CD4-positive, CD25-positive, alpha-beta regulatory T cell (primary cell): ENCODE results near the gene TBC1D22A. TPM values are rescaled to one million over a fixed set of nuclear protein-coding genes. Genes with fewer than 3 reads are reported as not detected.

ENCODE experiments used
- ATAC-seq, 2 donors: fragments of 150-1000 bp; cut with Tn5 transposase; one replicate each; pipeline ENCODE4 v1.10.0; 2021; ENCODE audit warnings: low read depth in 2 of 2, moderate number of reproducible peaks in 2 of 2, moderate library complexity in 1 of 2
- DNase-seq, 3 donors: peaks; one replicate each; pipeline versions ENCODE4 v3.0.0 to v3.0.0-alpha.2; 2012 to 2022; ENCODE audit warnings: mixed read lengths in 1 of 3
- H3K27ac ChIP-seq: one replicate; pipeline ENCODE4 v1.7.0; 2013; ENCODE audit warnings: mild to moderate bottlenecking, low read length; ENCODE audit not compliant: insufficient read depth, poor library complexity, severe bottlenecking
- H3K27me3 ChIP-seq: one replicate; pipeline ENCODE4 v1.7.0; 2013; ENCODE audit warnings: low read length; ENCODE audit not compliant: control insufficient read depth, insufficient read depth
- H3K36me3 ChIP-seq: one replicate; pipeline ENCODE4 v1.7.0; 2013; ENCODE audit warnings: mild to moderate bottlenecking, low read length, moderate library complexity; ENCODE audit not compliant: control insufficient read depth, insufficient read depth
- H3K4me1 ChIP-seq: 2 replicates; pipeline ENCODE4 v1.7.0; 2013; ENCODE audit warnings: mild to moderate bottlenecking, low read length; ENCODE audit not compliant: insufficient read depth, control insufficient read depth, poor library complexity, severe bottlenecking
- H3K4me3 ChIP-seq: one replicate; pipeline ENCODE4 v1.7.0; 2013; ENCODE audit warnings: low read depth, mild to moderate bottlenecking, low read length, moderate library complexity
- H3K9me3 ChIP-seq, 2 experiments: 1 replicate in 1 of 2; 2 replicates in 1 of 2; pipeline ENCODE4 v1.7.0; 2013; ENCODE audit warnings: low read length in 2 of 2, mild to moderate bottlenecking in 1 of 2, moderate library complexity in 1 of 2; ENCODE audit not compliant: control insufficient read depth in 2 of 2
- H3K27ac Mint-ChIP-seq, 3 donors: one replicate each; pipeline ENCODE4 v1.8.0; 2020 to 2022; ENCODE audit warnings: mild to moderate bottlenecking in 3 of 3, mixed read lengths in 3 of 3, moderate library complexity in 2 of 3
- H3K27me3 Mint-ChIP-seq: one replicate; pipeline ENCODE4 v1.8.0; 2022; ENCODE audit warnings: mild to moderate bottlenecking, mixed read lengths
- H3K36me3 Mint-ChIP-seq: one replicate; pipeline ENCODE4 v1.8.0; 2020; ENCODE audit warnings: mixed read lengths
- H3K4me1 Mint-ChIP-seq, 4 donors: one replicate each; pipeline ENCODE4 v1.8.0; 2020 to 2022; ENCODE audit warnings: mixed read lengths in 4 of 4, mild to moderate bottlenecking in 1 of 4
- H3K4me3 Mint-ChIP-seq, 4 donors: one replicate each; pipeline ENCODE4 v1.8.0; 2020 to 2022; ENCODE audit warnings: mild to moderate bottlenecking in 4 of 4, mixed read lengths in 4 of 4, moderate library complexity in 3 of 4
- H3K9me3 Mint-ChIP-seq, 7 donors: one replicate each; pipeline ENCODE4 v1.8.0; 2020 to 2022; ENCODE audit warnings: mixed read lengths in 7 of 7, mild to moderate bottlenecking in 3 of 7, moderate library complexity in 2 of 7
- polyA plus RNA-seq, 4 donors: library from polyadenylated mRNA; unstranded; fragments of 300-500 nt; fragmentation: Illumina TruSeq; gene quantifications; one replicate each; pipeline ENCODE4 v1.2.3, GENCODE V29; 2021
- total RNA-seq: library from RNA; stranded (reverse); gene quantifications from one replicate; pipeline ENCODE4 v1.2.3, GENCODE V29; 2022

The TBC1D22A gene
- total and polyA plus RNA-seq, 5 donors from 2014 or later = 19.8 to 42.5 (median 24.3) TPM

GRCh38 chr22:47149976-47150375 lies 387.5 kb downstream of the TBC1D22A start:
- Mint-ChIP-seq H3K9me3 (no peaks in the 10 kb centered on the region), H3K27ac (no peak overlapping the region), H3K4me3 (no peak overlapping the region), H3K36me3 (peaks cover 3% of the 10 kb centered on the region), H3K4me1 (peaks cover 0 to 5% (median 2%) of the 10 kb centered on the region in 4 donors), H3K27me3 (no peaks in the 10 kb centered on the region)
- ATAC-seq = no peak
- no peak for DNase-seq
- H3K4me3 ChIP-seq = no peak overlapping the region
- H3K4me1 ChIP-seq = no peaks in the 10 kb centered on the region
- no peaks in the 10 kb centered on the region for H3K9me3 ChIP-seq
- H3K27ac ChIP-seq = no peak overlapping the region
- no peaks in the 10 kb centered on the region for H3K36me3 ChIP-seq
- H3K27me3 ChIP-seq = no peaks in the 10 kb centered on the region

DNA sequence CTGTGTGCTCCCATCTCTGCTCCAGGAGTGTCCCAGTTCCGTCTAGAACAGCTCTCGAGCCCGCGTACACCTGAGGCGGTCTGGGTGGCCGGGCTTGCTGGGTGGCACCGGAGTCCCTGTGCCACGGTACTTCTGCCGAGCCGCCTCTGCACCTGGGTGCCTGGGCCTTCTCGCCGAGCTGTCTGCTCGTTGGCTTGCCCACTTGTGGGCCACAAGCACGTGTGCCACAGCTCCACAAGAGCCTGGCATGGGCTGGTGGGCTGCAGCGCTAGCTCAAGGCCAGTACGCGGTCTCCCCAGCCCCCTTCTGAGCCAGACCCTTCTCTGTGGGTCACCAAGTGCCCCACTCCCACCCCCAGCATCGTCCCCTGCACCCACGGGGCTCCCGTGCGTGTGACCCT lies 388.0 kb downstream of the TBC1D22A start:
- no peaks in the 10 kb centered on the region for H3K9me3 Mint-ChIP-seq
- H3K9me3 ChIP-seq = no peaks in the 10 kb centered on the region
- ATAC-seq (no peak), DNase-seq (no peak)
- H3K27me3 ChIP-seq = no peaks in the 10 kb centered on the region
- peaks cover 0 to 4% (median 1%) of the 10 kb centered on the region in 4 donors for H3K4me1 Mint-ChIP-seq
- H3K4me1 ChIP-seq = no peaks in the 10 kb centered on the region
- no peak overlapping the region for H3K27ac Mint-ChIP-seq
- no peak overlapping the region for H3K27ac ChIP-seq
- no peak overlapping the region for H3K4me3 ChIP-seq
- H3K36me3 ChIP-seq = no peaks in the 10 kb centered on the region
- no peaks in the 10 kb centered on the region for H3K27me3 Mint-ChIP-seq
- peaks cover 3% of the 10 kb centered on the region for H3K36me3 Mint-ChIP-seq
- no peak overlapping the region for H3K4me3 Mint-ChIP-seq

DNA sequence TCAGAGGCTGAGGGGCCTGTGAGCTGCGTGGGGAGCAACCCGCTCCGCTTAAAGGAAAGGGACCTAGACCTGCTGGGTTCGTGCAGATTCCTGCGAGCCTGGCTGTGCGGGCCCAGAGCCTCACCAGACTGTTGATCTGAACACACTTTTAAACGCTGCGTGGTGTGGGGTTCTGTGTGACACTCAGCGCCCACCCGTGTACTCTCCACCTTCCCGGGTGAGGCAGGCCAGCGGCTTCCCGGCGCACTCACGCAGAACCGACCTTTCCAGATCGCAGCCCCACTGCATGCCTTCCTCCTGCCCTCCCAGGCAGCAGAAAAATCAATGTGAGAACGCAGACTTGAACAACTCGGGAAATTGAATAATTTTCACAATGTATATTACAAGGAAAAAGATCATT lies 388.6 kb downstream of the TBC1D22A start:
- no peaks in the 10 kb centered on the region for H3K36me3 ChIP-seq
- Mint-ChIP-seq H3K4me1 (peaks cover 0 to 3% (median 0%) of the 10 kb centered on the region in 4 donors), H3K27me3 (no peaks in the 10 kb centered on the region), H3K27ac (no peak overlapping the region), H3K36me3 (peaks cover 3% of the 10 kb centered on the region), H3K4me3 (no peak overlapping the region), H3K9me3 (no peaks in the 10 kb centered on the region)
- ATAC-seq = no peak
- no peak for DNase-seq
- no peaks in the 10 kb centered on the region for H3K9me3 ChIP-seq
- H3K4me1 ChIP-seq = no peaks in the 10 kb centered on the region
- H3K4me3 ChIP-seq = no peak overlapping the region
- H3K27ac ChIP-seq = no peak overlapping the region
- no peaks in the 10 kb centered on the region for H3K27me3 ChIP-seq

- H3K27ac ChIP-seq = no peak overlapping the region
- ATAC-seq (no peak), DNase-seq (no peak)
- no peaks in the 10 kb centered on the region for H3K27me3 ChIP-seq
- no peaks in the 10 kb centered on the region for H3K4me1 ChIP-seq
- H3K4me3 Mint-ChIP-seq = no peak overlapping the region
- no peaks in the 10 kb centered on the region for H3K27me3 Mint-ChIP-seq
- peaks cover 3% of the 10 kb centered on the region for H3K36me3 Mint-ChIP-seq
- no peak overlapping the region for H3K4me3 ChIP-seq
- H3K9me3 Mint-ChIP-seq = no peaks in the 10 kb centered on the region
- no peaks in the 10 kb centered on the region for H3K36me3 ChIP-seq
- peaks cover 0 to 1% (median 0%) of the 10 kb centered on the region in 4 donors for H3K4me1 Mint-ChIP-seq
- no peak overlapping the region for H3K27ac Mint-ChIP-seq
- no peaks in the 10 kb centered on the region for H3K9me3 ChIP-seq
These were observed 389.0 kb downstream of the TBC1D22A start for GRCh38 chr22:47151490-47151889.

DNA sequence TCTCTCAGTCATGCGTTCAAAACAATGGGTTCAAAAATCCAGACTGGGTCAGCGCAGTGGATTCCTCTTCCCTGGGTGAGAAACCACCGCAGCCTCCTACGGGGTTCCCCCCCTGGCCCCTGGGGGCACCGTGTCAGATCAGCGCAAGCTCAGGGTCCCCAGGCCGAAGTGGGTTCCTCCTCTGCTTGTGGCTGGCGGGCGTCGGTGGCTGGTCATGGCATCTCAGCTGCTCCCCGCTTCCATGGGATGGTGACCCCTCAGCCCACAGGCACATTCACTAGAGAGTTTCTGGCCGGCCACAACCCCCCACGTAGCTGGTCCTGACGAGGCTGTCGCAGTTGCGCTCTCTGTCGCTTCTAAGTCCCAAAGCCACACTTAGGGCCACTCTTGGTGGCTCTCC lies 389.8 kb downstream of the TBC1D22A start:
- no peak for ATAC-seq
- Mint-ChIP-seq H3K27me3 (no peaks in the 10 kb centered on the region), H3K27ac (no peak overlapping the region), H3K9me3 (no peaks in the 10 kb centered on the region), H3K4me3 (no peak overlapping the region), H3K36me3 (no peaks in the 10 kb centered on the region), H3K4me1 (peaks cover 0 to 1% (median 0%) of the 10 kb centered on the region in 4 donors)
- Histone ChIP-seq H3K27ac (no peak overlapping the region), H3K9me3 (no peaks in the 10 kb centered on the region), H3K4me1 (no peaks in the 10 kb centered on the region), H3K27me3 (no peaks in the 10 kb centered on the region), H3K4me3 (no peak overlapping the region), H3K36me3 (no peaks in the 10 kb centered on the region)
- no peak for DNase-seq

GRCh38 chr22:47152938-47153337 lies 390.5 kb downstream of the TBC1D22A start:
- no peak overlapping the region for H3K4me3 Mint-ChIP-seq
- no peaks in the 10 kb centered on the region for H3K27me3 Mint-ChIP-seq
- Histone ChIP-seq H3K4me1 (no peaks in the 10 kb centered on the region), H3K27me3 (no peaks in the 10 kb centered on the region), H3K4me3 (no peak overlapping the region), H3K27ac (no peak overlapping the region), H3K9me3 (no peaks in the 10 kb centered on the region), H3K36me3 (no peaks in the 10 kb centered on the region)
- H3K9me3 Mint-ChIP-seq = no peaks in the 10 kb centered on the region
- H3K27ac Mint-ChIP-seq = no peak overlapping the region
- H3K36me3 Mint-ChIP-seq = no peaks in the 10 kb centered on the region
- no peak for DNase-seq
- no peak for ATAC-seq
- peaks cover 0 to 1% (median 0%) of the 10 kb centered on the region in 4 donors for H3K4me1 Mint-ChIP-seq

GRCh38 chr22:47153854-47154525 lies 391.5 kb downstream of the TBC1D22A start:
- H3K27ac Mint-ChIP-seq = no peak overlapping the region
- H3K36me3 ChIP-seq = peaks cover 5% of the 10 kb centered on the region
- no peaks in the 10 kb centered on the region for H3K9me3 ChIP-seq
- no peaks in the 10 kb centered on the region for H3K36me3 Mint-ChIP-seq
- DNase-seq (no peak), ATAC-seq (no peak)
- H3K9me3 Mint-ChIP-seq = no peaks in the 10 kb centered on the region
- no peaks in the 10 kb centered on the region for H3K27me3 ChIP-seq
- H3K4me1 ChIP-seq = no peaks in the 10 kb centered on the region
- H3K4me3 ChIP-seq = no peak overlapping the region
- no peak overlapping the region for H3K27ac ChIP-seq
- H3K27me3 Mint-ChIP-seq = no peaks in the 10 kb centered on the region
- peaks cover 0 to 1% (median 0%) of the 10 kb centered on the region in 4 donors for H3K4me1 Mint-ChIP-seq
- no peak overlapping the region for H3K4me3 Mint-ChIP-seq

DNA sequence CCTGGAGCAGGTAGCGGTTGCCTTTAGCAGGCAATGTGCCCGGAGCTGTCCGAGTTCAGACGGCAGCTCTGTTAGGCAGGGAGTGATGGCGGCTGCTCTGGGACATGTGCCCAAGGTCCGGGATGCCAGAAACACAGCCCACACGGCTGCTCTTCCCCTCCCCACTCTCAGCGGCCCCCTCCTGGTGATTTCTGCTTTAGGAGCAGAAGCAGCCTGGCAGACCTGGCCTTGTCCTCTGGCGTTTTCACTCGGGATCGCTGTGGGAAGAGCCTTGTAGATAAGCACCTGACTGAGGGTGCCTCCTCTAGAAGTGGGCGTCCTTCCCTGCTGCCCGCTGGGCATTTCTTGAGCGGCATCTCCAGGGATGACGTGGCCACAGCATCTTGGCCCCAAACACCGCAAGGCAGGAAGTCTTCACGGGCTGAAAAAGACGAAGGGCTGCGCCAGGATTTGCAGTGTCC lies 392.2 kb downstream of the TBC1D22A start:
- no peaks in the 10 kb centered on the region for H3K9me3 Mint-ChIP-seq

More for the DNA sequence above, 392.2 kb downstream of the TBC1D22A start:
- no peak overlapping the region for H3K27ac ChIP-seq
- H3K4me1 ChIP-seq = no peaks in the 10 kb centered on the region
- DNase-seq (no peak), ATAC-seq (no peak)
- Mint-ChIP-seq H3K4me1 (peaks cover 0 to 1% (median 0%) of the 10 kb centered on the region in 4 donors), H3K27ac (no peak overlapping the region), H3K36me3 (no peaks in the 10 kb centered on the region), H3K27me3 (no peaks in the 10 kb centered on the region), H3K4me3 (no peak overlapping the region)
- H3K9me3 ChIP-seq = no peaks in the 10 kb centered on the region
- peaks cover 5% of the 10 kb centered on the region for H3K36me3 ChIP-seq
- H3K4me3 ChIP-seq = no peak overlapping the region
- no peaks in the 10 kb centered on the region for H3K27me3 ChIP-seq
